T1000 (cell line): Measurements from ENCODE around the gene FBP2.
"Not testable (repeated sequence)": the region's sequence is repeated elsewhere in the genome, so short reads cannot be mapped to it uniquely, and the experiment has no call there.

Source experiments
- DNase-seq: peaks from one replicate; lab custom pipeline; 2025; ENCODE audit warnings: mixed read lengths; lab: John Stamatoyannopoulos, UW

FBP2 gene

GRCh38 chr9:94606646-94607422, 13.2 kb upstream of the FBP2 start:
- DNase-seq = no peak

DNA sequence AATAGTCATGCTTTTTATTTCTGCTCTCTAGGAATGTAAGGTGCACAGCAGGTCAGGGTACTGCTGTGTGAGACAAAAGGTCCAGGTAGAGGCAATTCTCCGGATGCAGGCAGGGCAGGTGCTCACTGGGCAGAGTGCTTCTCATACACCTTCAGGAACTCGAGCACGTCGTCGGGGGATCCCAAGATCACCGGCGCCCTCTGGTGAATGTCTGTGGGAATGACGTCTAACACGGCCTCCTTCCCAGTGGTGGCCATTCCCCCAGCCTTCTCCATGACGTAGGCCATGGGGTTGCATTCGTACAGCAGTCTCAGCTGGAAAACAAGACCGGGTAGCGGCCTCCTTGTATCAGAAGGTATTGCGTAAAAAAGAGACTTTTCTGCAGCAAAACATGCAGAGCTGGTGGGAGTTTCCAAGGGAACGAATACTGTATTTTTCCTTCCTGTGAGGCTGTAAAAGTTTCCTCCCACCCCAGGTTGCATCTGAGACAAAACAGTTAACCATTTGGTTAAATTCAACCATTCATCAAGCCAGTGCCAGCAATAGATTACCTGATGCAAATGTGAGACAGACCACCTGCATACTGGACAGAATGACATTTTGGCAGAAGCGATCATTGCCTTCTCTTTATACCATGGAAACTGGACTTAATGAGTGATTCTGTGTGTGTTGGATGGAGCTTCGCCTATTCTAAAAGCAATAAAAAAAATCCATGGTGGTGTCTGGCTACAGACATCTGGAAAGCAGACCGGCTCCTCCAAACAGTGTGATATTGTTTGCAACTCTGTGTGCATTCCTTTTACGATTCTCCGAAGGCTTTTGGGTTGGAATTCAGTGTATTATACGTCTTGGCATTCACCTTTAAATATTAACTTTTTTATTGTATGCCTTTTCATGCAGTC, 9.9 kb upstream of the FBP2 start:
- DNase-seq = no peak

DNA sequence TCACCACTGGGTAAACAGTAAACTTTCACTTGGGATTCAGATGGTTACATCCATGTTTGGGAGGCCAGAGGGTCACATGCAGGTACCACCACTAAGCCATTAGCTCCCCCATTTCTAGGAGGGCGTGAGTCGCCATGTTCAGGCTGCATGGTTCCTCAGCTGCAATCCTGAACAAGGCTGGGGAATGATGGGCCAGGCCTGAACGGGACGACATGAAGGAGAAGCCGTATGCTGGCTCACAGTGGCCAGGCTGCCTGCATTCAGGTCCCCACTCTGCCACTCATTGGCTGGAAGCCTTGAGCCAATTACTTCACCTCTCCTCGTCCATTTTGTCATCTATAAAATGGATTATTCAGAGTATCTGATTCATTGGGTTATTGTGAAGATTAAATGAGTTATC, 9.0 kb upstream of the FBP2 start:
- no peak for DNase-seq

- DNase-seq = no peak
These were observed 7.1 kb upstream of the FBP2 start for GRCh38 chr9:94600715-94601114.

- no peak for DNase-seq
These were observed 6.6 kb upstream of the FBP2 start for GRCh38 chr9:94600258-94600657.

DNA sequence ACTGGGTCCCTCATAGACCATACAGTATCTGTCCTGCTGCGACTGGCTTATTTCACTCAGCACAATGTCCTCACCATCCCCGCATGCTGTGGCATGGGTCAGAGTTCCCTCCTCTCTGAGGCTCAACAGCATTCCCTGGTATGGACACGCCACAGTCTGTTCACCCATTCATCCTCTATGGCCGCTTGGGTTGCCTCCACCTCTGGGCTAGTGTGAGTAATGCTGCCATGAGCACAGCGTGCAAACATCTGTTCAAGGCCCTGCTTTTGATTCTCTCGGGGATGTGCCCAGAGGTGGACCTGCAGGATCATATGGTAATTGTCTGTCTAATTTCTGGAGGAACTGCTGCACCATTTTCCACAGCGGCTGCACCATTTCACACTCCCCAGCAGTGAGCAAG, 5.5 kb upstream of the FBP2 start:
- DNase-seq = no peak

GRCh38 chr9:94592683-94593082, 941 bp downstream of the FBP2 start:
- DNase-seq = not testable (repeated sequence)

DNA sequence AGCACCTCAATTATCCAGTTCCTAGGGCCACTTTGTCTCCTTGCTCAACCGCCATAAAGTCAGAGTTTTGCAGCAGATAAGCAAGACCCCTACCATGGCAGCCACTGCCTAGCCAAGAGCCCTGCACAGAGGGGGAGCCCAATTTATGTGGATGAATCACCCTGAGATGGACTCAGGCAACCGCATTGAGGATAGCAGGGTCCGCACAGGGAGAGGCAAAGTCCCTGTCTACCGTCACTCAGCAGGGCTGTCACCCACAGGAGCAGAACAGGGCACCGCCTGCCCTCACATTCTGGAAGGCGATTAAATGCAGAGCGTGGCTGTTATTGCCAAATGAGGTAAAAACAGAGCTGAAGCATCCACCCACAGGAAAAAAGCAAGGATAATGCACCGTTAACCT, 1.7 kb downstream of the FBP2 start:
- DNase-seq = no peak

DNA sequence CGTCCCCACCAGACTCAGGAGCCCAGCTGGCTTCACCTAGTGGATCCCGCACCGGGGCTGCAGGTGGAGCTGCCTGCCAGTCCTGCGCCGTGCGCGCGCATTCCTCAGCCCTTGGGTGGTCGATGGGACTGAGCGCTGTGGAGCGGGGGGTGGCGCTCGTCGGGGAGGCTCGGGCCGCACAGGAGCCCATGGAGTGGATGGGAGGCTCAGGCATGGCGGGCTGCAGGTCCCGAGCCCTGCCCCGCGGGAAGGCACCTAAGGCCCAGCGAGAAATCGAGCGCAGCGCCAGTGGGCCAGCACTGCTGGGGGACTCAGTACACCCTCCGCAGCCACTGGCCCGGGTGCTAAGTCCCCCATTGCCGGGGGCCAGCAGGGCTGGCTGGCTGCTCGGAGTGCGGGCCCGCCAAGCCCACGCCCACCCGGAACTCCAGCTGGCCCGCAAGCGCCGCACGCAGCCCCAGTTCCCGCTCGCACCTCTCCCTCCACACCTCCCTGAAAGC, 2.5 kb downstream of the FBP2 start:
- not testable (repeated sequence) for DNase-seq

- no peak for DNase-seq
These were observed 4.9 kb downstream of the FBP2 start for GRCh38 chr9:94588681-94589080.

DNA sequence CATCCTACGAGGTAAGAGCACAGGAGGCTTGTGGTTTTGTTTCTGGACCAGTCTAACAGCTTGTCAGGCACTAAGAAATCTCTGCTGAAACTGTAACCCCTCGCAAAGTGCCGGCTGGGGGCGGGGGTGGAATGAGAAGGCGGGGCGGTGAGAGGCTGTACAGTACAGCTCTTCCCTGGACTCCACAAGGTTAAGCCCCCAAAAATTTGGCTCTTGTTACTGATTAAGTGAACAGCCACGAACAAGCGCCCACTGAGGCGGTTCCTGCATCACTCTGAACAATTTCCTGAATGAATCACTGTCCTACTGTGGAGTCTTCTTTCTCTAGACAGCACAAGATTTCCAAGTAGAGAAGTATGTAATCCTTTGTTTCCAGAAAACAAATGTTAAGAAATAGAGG, 6.8 kb downstream of the FBP2 start:
- no peak for DNase-seq

DNA sequence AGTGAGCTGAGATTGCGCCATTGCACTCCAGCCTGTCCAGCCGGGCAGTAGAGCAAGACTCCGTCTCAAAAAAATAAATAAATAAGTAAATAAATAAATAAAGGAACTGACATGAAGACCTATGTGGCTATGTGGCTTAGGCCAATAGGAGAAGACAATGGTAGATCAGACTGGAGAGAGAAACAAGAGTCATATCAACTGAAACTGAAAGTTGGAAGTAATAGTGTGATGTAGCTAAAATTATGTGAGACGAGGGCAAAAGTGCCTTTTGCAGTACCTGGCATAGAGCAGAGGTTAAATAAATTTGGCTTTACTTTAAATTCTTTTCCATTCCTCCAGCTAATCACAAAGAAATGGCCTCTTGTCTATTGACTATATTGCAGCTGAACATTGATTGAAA, 7.3 kb downstream of the FBP2 start:
- no peak for DNase-seq

- no peak for DNase-seq
These were observed 9.1 kb downstream of the FBP2 start for GRCh38 chr9:94584555-94584954.

GRCh38 chr9:94581728-94582127, 11.9 kb downstream of the FBP2 start:
- no peak for DNase-seq

DNA sequence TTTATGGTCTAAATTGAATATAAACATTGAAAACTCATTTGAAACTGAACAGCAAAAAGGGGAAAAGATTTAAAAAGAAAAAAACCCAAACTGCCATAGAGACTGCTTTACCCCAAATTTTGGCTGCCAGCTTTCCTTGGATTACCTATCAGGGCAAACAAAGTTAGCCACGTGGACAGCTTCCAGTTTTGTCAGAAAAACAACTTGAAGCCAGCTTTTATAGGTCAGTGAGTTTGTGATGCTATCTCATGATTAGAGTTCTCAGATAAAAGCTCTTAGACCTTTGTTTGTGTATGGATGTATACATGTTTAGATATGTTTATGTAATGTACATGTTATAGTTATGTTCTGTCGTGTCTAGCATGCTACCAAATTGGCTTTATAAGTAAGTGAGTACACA, 16.1 kb downstream of the FBP2 start:
- no peak for DNase-seq

DNA sequence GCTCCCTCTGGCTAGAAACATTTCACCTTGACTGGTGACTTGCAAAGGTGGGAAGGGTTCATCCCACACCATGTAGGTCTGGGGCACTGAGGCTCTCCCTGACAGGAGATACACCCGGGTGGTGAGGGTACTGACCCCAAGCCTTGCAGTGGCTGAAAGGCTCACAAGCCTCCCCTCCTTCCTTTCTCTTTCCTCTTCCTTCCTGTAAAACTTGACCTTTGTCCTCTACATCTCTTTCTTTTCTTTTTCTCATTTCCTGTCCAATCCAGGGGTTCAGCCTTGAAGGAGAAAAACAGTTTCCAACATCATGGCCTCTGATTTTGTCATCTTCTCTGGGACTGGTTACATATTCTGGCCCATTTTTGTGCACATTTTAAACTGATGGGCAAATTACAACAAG, 16.6 kb downstream of the FBP2 start:
- DNase-seq = no peak

- DNase-seq = no peak
These were observed 17.5 kb downstream of the FBP2 start for GRCh38 chr9:94576131-94576530.

GRCh38 chr9:94568972-94569712, 24.5 kb downstream of the FBP2 start:
- DNase-seq = no peak

DNA sequence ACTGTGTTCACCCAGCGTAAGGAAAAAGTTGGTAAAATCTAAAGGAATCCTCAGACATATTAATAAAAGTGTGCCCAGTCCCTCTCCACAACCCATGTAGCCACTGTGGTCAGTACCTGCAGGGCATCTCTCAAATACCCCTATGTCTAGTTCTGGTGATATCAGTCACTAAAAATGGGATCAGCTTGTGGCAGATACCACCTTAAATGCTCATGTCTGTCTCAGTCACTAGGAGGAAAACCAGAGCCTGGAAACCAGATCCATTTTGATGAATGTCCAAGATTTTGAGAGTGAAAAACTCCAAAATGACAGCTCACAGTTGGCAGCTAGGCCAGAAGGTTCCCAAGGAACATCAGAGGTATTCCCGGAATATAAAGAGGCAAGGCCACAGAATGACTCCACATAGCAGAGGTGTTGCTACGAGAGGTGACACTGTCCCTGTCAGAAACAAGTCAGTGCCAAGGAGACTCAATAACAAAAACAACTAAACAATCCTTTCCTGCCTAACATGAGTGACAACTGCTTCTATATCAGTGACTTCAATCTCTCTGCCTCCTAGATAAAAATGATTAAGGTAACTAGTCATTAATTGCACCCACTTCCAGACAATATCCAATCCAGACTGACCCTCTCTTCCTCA, 25.3 kb downstream of the FBP2 start:
- DNase-seq = no peak

GRCh38 chr9:94567271-94567670, 26.4 kb downstream of the FBP2 start:
- DNase-seq = no peak

DNA sequence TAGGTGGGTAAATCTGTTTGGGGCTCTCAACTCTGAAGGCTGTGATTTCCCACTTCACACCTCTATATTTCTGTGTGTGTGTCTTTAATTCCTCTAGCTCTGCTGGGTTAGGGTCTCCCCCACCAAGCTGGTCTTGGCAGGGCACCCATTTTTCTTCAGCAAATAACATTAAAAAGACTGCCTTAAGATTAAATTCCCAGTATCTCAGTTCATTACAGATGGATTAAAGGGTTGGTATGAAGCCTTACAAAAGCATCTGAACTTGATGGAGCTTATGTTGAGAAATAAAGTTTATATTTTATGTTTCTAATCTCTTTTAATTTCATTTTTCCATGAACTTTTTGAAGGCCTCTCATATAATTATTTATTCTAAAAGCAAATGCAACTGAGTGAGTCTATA, 27.1 kb downstream of the FBP2 start:
- no peak for DNase-seq

GRCh38 chr9:94564279-94564678, 29.3 kb downstream of the FBP2 start:
- not testable (repeated sequence) for DNase-seq
